HG03457 (cell line): ENCODE measurements around the gene HPS1.
"Not testable (repeated sequence)": the region's sequence is repeated elsewhere in the genome, so short reads cannot be mapped to it uniquely, and the experiment has no call there.

Experiments used
- ATAC-seq: cut with Tn5 transposase; IDR thresholded peaks from one replicate; pipeline ENCODE4 v1.9.1; 2021; ENCODE audit warnings: moderate number of reproducible peaks; ENCODE audit not compliant: unreplicated experiment

Gene HPS1

DNA sequence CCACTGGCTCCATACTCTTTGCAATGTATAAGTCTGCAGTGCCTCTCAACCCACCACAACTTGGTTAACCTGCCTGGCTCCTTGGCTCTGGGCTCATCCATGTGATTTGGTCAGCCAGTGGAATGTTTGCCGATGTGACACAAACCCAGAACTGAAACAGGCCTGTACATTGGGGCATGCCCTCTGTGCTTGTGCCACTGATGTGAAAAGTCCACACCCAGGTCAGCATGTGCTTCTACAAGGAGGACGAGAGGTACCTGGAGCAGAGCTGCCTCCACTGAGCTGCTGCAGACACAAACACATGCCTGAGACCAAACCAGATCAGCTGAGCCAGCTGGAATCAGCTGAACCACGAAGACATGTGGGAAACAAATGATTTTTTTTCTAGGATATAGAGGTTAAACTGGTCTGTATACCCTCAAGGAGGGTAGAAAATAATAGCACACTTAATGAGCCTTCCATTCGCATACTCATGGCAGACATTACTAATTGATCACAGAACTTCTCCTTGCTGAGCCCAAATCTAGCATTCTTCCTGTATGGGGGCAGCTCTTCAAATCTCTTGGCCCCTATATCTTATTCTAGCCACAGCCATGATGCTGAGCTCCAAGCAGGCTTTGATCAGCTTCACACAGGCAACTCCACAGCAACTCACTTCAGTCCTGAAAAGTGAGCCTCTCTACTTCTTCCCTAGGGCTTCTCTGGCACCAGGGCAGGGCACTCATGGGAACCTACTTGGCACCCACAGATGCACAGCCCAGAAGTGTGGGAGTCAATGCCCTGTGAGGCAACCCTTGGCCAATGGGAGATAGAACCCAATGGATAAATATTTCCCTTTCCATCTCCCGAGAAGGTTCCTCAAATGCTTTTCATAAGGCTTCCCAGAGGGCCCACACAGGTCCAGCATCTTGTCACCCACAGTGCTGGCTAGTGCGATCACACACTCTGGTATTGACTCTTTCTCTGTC is 50.4 kb downstream of the HPS1 start:
- no peak for ATAC-seq

DNA sequence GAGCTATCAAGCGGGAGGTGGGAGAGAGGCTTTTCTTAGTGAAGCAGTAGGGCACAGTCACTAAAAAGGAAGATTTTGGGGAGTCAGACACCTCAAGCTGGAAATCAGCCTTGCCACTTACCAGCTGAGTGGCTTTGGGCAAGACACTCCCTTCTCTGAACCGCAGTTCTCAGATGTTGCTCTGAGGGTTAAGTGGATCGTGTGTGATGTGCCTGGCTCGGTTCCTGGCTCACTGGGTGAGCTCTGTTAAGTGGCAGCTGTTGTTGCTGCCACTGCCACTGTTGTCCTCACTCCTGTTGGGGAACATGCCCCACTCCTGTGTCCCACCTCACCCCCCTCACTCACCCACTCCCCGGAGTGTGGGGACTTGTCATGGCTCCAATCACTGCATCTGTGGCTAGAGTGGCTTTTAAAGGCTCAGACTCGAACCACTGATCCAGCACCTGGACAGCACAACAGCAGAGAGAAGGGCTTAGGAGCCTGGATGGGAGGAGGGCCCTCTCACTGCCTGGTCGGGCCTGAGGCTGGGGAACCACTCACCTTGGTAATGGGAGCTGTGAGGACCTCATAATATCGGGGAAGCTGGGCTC is 51.8 kb downstream of the HPS1 start:
- no peak for ATAC-seq

DNA sequence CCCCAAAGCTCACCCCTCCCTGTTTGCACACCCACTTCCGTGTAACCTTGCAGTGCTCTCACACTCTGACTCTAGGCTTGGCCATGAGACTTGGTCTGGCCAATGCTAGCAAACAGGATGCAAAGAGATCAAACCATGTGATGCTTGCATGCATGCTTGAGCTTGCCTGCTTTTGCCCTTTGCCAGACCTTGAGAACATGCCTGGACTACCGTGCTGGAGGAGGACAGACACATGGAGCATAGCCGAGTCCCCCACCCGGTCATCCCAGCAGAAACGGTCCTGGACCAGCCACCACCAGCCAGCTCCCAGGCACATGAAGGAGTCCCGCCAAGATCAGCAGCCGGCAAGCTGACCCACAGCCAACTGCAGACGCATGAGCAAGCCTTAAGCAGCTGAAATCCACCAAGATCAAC is 55.1 kb downstream of the HPS1 start:
- no peak for ATAC-seq

DNA sequence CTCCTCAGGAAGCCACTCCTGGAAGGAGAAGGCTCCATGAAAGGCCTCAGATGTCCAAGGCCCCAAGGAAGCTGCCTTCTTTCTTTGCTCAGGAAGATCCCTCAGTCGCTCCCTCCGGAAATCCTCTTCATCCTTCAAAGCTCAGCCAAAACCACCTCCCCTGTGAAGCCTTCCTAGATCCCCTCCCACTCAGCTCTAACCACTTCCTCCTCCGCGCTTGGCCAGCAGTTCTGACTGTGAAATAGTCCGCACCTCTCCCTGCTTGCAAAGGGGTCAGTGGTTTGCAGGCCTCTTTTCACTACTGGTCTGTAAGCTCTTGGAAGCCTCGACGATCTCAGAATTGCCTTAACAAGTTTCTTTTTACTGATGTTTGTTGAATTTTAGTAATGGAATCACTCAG is 55.7 kb downstream of the HPS1 start:
- no peak for ATAC-seq

DNA sequence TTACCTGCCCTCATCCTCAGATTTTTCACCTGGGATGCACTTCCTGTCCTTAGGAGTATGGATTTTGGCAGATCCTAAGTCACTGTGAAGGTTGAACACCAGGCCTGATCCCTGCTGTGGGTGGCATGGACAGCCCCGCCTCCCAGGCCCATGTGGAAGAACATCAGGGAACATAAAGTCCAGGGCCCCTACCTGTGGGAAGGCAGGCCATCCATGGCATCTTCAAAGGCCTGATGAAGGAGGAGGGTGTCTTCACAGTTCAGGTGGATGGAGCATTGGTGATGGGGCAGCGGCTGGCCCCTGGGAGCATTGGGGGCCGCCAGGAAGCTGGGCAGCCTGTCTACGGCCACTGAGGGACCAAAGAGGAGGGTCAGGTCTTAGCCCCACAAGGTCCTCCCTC is 56.3 kb downstream of the HPS1 start:
- no peak for ATAC-seq

DNA sequence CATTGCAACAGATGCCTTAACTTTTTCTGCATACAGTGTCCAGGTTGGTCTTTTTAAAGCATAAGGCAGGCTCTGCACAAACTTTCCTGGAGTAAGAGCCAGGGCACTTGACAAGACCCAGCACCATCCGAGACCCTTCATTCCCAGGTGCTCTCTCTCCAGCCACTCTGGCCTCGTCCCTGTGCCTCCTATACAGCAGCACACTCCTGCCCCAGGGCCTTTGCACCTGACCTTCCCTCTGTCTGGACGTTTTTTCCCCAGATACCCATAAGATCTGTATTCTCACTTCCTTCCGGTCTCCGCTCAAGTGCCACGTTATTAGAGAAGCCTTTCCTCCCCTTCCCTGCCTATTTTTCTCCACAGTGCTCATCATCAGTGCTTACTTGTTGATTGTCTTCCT is 57.3 kb downstream of the HPS1 start:
- ATAC-seq = no peak

DNA sequence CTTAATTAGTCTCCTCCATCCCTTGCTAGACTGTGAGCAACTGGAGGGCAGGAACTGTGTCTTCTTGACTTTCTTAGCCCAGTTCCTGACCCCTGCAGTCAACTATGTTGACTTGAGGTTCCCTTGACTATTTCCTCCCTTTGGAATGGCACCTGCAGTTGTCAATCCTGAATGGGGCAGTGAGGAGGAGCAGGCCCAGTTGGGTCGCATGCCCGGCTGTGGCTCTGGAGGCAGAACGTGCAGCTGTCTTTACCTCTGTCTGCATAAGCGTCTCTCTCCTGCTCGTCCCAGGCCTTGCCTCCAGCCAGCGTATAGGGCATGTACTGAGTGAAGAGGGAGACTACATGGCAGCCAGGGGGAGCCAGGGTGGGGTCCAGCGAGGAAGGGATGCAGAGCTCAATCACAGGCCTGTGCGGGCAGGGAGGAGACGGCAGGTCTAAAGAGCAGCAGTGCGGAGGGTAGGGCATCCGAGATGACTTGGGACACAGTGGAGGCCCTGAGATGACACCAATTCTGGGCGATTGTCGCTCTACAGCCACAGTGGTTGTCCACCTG is 58.6 kb downstream of the HPS1 start:
- no peak for ATAC-seq

DNA sequence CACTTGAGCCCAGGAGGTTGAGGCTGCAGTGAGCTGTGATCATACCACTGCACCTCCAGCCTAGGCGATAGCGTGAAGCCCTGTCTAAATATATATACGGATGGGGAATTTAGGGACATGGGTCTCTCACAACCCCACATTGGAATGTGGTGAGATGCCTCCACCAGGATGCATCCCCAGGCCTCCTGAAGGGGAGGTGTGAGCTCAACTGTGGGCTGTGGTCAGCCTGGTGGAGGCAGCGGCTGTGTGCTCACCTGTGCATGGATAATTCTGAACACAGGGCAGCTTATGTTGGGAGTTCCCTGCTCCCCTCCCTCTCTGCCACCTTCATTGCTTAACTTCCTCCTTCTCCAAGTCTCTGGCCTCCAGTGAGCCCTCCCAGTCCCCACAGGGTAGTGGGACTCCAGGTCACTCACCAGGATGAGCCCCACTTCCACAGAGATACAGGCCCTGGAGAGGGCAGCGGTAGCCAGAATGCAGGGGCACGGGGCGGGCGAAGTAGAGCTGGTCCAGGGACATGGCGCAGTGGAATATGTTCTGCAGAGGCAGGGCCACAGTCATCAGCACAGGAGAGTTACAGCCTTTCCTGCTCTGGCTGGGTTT is 62.1 kb downstream of the HPS1 start:
- no peak for ATAC-seq

DNA sequence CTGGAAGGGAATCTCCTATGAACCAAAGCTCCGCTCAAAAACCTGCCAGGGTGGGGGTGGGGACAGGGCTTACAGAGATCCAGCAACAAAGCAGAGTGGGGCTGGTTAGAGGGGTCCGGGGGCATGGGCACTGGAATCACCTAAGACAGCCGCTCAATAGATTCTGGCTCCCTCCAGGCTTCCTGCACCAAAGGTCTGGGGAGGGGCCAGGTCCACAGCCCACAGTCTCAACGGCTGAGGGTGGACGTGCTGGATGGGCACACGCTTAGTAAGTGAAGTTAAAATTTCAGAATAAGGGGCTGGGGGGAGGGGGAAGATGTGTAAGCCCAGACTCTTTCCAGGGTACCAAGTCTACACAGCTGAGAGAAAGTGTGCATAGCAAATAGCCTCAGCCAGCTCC is 62.9 kb downstream of the HPS1 start:
- no peak for ATAC-seq

DNA sequence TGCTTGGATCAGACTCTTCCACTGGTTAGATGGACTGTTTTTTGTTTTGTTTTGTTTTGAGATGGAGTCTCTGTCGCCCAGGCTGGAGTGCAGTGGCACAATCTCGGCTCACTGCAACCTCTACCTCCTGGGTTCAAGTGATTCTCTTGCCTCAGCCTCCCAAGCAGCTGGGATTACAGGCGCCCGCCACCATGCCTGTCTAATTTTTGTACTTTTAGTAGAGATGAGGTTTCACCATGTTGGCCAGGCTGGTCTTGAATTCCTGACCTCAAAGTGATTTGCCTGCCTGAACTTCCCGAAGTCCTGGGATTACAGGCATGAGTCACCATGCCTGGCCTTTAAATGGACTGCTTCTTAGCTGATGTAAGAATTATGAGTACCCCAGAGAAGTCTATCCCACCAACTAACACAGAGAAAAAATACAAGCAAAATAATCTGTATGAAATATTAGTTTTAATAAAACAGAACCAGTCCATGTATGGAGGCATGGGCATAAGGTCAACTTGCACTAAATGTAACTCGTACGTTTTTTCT is 63.5 kb downstream of the HPS1 start:
- ATAC-seq = not testable (repeated sequence)

DNA sequence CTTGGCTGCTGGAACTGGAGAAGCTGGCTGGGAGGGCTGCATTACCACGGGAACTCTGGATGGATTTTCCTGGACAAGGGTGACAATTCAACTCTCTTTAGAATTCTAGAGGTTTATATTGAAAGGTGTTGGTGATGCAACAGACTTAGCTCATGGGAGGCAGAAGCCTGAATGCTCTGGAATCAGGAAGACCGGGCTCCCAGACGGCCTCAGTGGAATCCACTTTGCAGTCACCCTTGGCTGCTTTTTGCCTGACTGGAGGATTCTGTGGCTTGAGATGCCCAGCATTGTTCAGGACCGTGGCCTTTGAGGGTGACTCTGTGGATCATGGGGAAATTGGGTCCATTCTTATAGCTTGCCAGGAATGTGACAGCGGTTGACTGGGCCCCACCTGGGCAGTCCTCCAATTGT is 64.0 kb downstream of the HPS1 start:
- ATAC-seq = no peak

DNA sequence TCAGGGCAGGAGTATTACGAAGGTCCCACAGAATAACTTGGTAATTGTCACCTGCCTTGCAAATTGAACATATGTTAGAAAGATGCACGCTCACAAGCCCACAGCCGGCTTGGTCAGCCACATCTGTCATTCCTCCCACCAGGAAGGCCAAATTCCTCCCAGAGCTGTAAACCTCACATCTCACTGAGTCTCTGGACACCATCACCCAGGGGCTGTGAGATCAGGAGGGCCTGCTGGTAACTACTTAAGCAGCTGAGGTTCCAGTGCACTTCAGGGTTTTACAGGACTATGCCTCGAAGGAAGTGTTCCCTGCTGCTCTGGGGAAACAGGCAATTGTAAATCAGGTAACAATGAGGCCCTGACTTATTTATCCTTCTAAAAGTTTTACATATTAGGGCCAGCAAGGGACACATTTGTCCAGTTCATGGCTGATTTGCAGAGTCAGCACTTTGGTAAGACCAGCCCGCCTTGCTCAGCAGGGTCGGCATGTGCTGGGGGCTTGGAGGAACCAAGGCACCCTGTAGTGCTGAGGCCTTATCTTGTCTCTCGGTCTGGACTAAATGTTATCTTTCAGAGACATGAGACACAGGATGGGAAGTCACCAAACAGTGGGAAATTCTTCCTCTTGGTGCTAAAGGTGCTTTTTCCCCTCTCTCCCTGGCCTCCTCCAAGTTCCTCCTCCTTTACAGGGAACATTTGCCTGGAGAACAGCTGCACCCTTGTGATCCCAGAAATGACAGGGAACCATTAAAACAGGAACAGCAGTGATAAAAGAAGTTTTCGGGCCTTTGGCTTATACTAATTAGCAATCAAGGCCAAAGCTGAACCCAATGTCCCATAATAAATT is 66.0 kb downstream of the HPS1 start:
- no peak for ATAC-seq

DNA sequence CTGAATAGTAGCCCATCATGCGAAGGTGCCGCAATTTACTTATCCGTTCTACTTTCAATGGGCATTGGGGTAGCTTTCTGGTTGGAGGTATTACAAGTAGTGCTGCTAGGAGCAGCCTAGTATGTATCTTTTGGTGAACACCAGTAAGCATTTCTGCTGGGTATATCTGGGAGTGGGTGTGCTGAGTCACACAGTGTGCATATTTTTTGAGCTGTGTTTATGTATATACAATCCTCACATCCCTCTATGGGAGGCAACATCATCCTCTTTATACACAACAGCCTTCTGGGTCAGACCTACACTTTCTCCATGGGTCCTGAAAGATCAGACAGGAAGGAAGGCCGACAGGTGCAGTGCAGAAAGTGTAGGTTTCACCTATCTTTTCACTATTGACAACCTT is 68.0 kb downstream of the HPS1 start:
- no peak for ATAC-seq

DNA sequence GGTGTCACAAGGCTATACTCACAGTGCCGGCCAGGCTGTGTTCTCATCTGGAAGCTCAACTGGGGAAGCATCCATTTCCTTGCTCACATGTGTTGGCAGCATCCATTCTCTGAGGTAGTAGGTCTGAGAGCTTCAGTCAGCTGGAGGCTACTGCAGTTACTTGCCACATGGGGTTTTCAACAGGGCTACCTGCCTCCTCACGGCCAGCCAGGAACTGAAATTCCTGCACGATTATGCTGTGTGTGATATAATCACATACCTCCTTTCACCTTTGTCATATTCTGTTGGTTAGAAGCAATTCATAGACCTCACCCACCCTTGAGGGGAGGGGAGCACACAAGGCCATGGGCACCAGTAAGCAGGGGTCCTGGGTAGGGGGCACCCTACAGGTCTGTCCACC is 69.2 kb downstream of the HPS1 start:
- ATAC-seq = no peak

DNA sequence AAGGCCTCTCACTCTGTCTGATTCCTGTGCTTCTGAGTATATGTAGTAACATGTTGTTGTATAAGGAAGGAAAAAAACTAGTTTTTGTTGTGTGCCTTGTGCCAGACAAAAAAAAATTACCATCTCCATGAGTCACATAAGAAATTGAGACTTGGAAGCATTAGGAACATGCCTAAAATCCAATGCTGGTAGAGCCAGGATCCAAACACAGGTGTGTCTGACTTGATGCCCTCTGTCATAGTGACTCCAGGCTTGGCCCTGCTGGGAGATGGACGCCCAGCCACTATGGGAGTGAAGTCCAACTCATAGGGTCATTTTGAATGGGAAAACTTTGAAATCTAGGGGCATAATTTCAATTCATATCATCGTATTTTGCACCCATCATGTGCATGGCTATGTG is 69.7 kb downstream of the HPS1 start:
- no peak for ATAC-seq

DNA sequence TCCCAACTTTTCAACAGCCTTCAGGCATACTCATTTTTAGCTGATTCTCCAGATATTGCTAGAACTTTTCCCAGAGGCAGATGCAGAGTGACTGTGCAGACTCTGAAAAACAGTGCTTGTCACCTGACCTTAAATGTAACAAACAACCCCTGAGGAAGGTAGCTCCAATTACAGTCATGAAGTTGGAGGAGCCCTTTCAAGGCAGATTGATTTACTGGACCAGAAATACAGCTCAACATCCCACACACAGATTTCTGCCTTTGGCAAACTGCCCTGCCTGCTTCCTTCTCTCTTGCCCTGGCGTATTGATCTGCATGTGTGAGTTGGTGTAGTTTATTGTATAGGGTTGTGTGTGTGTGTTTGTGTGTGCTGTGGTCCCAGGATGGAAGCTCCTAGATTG is 70.2 kb downstream of the HPS1 start:
- ATAC-seq = no peak

DNA sequence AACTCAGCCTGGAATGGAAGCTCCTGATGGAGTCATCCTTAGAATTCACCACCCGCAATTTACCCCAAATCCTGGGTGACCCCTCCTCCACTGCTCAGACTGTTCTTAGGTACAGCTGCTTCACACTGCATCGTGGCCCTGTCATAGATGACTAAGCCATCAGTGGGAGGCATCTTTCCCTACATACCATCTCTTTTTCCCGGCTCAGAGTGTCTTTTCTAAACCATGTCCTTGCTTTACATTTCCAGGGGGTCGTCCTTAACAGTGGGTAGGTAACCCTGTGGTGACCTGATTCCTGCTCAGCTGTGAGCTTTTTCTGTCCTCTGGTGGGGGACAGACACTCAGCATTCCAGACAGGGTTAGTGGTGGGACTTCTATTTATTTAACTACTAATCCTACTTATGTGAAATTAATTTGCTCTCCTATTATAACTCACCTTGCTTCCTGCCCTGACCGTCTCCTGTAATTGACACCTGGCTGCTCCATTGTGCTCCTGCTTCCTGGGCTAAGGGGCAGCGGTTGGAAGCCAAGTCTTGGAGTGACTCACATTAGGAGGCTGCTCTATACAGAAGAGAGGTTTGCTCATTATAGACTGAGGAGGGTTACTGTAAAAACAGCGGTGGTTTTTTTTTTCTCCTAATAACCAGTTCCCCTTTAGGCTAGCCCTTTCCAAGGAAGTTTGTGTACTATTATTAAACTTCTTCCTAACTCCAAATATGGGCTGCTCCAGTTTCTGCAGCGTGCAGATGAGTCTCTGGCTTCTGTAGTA is 72.3 kb downstream of the HPS1 start:
- no peak for ATAC-seq

DNA sequence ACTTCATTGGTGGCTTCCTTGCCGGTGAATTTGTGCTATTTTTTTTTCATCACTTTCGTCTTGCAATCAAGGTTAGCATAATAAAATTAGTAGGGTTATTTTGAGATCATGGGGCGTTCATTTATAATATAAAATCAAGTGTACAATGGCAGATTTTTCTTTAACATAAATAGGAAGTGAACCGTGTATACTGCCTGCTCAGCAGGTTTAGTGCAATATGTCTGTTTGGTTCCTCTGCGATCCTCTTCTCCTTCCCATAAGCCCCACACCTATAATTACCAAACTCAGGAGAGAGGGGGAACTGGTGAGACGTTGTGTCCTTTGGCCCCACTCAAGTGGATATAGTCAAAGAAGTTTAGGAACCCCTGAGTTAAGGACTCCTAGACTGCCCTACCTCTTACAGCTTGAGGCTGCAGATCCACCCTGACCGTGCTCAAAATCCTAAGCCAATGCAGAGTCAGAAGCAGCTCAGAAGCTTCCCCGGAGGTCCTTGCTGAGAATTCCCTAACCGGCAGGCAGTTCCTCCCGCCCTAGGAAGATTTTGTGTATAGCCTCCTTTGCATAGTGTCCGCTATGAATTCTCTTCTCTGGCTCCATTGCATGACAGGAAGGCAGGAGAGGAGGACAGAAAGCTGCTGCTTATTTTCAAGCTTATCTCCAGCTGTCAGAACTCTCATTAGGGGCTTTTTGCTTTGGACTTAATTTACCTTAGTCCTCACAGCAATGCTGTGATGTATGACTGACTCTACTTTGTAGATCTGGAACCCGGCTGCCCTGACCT is 73.3 kb downstream of the HPS1 start:
- no peak for ATAC-seq
